GM12878 (cell line): ENCODE data around the gene MPHOSPH9. TPM values are rescaled to one million over a fixed set of nuclear protein-coding genes. Genes with fewer than 3 reads are reported as not detected.

ENCODE experiments used
- ATAC-seq: fragments of 200-7000 bp; cut with Tn5 transposase; 3 replicates; pipeline ENCODE4 v1.9.1; 2020; ENCODE audit warnings: mild to moderate bottlenecking, moderate library complexity
- BruUV-seq: library from RNA; stranded (reverse); fragments of 400-500 nt; replicated peaks from 2 replicates; lab custom pipeline; 2021; lab: Mats Ljungman, UMichigan
- CTCF ChIA-PET: fragments of 300-600 bp; sonication (Branson Sonifier 250); formaldehyde crosslinking; extraction: SDS; loops from one replicate; lab custom pipeline; 2021; ENCODE audit warnings: inconsistent platforms; lab: Yijun Ruan, JAX
- POLR2A ChIA-PET: fragments of 350-600 bp; formaldehyde crosslinking; extraction: SDS; loops from one replicate; lab custom pipeline; 2021; ENCODE audit warnings: inconsistent platforms; lab: Charles Lee
- RAD21 ChIA-PET: fragments of 300-600 bp; sonication (Branson Sonifier 250); formaldehyde crosslinking; loops from one replicate; lab custom pipeline; 2023; ENCODE audit warnings: antibody characterized with exemption; ENCODE audit not compliant: unreplicated experiment; lab: Charles Lee
- SMC1A ChIA-PET: fragments of 300-600 bp; sonication (Branson Sonifier 250); formaldehyde crosslinking; loops from one replicate; lab custom pipeline; 2023; ENCODE audit not compliant: unreplicated experiment, uncharacterized antibody; lab: Charles Lee
- DNase-seq: peaks from one replicate; pipeline ENCODE4 v3.0.0-alpha.2; 2011; ENCODE audit warnings: low read depth, low spot score
- FAIRE-seq: peaks from 3 replicates; lab custom pipeline; 2011; peaks lifted over from hg19 to GRCh38; lab: Jason Lieb, UNC
- H2AFZ ChIP-seq: 2 replicates; pipeline ENCODE4 v1.6.0; 2011; ENCODE audit warnings: low read depth, low read length, control low read depth; ENCODE audit not compliant: control insufficient read depth
- H3K27ac ChIP-seq: 2 replicates; pipeline ENCODE4 v1.5.1; 2011; ENCODE audit warnings: control low read depth; ENCODE audit not compliant: control insufficient read depth, insufficient read depth
- H3K27me3 ChIP-seq, 2 experiments: replicated peaks in 1 of 2; 2 replicates each; pipeline versions ENCODE4 v1.6.0 to v1.6.1; 2011; ENCODE audit warnings: low read length in 1 of 2; ENCODE audit not compliant: control insufficient read depth in 2 of 2, insufficient read depth in 2 of 2
- H3K36me3 ChIP-seq, 2 experiments: 2 replicates each; pipeline ENCODE4 v1.5.1; 2011; ENCODE audit warnings: low read length in 1 of 2; ENCODE audit not compliant: control insufficient read depth in 2 of 2, insufficient read depth in 2 of 2
- H3K4me1 ChIP-seq: 2 replicates; pipeline ENCODE4 v1.6.1; 2011; ENCODE audit warnings: mild to moderate bottlenecking, low read length, moderate library complexity, mixed read lengths; ENCODE audit not compliant: control insufficient read depth, insufficient read depth
- H3K4me2 ChIP-seq: 2 replicates; pipeline ENCODE4 v1.6.0; 2011; ENCODE audit warnings: control low read depth; ENCODE audit not compliant: control insufficient read depth, insufficient read depth
- H3K4me3 ChIP-seq: fragments of 200-600 bp; sonication (generic); 2 replicates; pipeline ENCODE4 v1.5.1; 2016
- H3K79me2 ChIP-seq: 2 replicates; pipeline ENCODE4 v1.6.0; 2011; ENCODE audit warnings: low read length; ENCODE audit not compliant: control insufficient read depth, insufficient read depth
- H3K9ac ChIP-seq: 2 replicates; pipeline ENCODE4 v1.8.0; 2011; ENCODE audit warnings: low read length, control low read depth, mixed read lengths; ENCODE audit not compliant: control insufficient read depth, insufficient read depth
- H3K9me3 ChIP-seq: replicated peaks from 3 replicates; pipeline ENCODE4 v1.5.1; 2011; ENCODE audit warnings: mild to moderate bottlenecking, low read length; ENCODE audit not compliant: control insufficient read depth, insufficient read depth
- H4K20me1 ChIP-seq: 2 replicates; pipeline ENCODE4 v1.6.0; 2011; ENCODE audit not compliant: control insufficient read depth, insufficient read depth
- CTCF ChIP-seq, 3 experiments: IDR thresholded peaks in 2 of 3; conservative IDR thresholded peaks in 1 of 3; 2 replicates each; pipeline ENCODE4 v1.5.1; 2011; ENCODE audit warnings: low read depth in 3 of 3, low read length in 3 of 3, mild to moderate bottlenecking in 3 of 3, control low read depth in 2 of 3, moderate library complexity in 2 of 3, inconsistent platforms in 1 of 3, mixed read lengths in 1 of 3; ENCODE audit not compliant: control insufficient read depth in 2 of 3, insufficient read depth in 1 of 3; ENCODE audit errors: extremely low read depth in 1 of 3
- ELK1 ChIP-seq: IDR thresholded peaks from 2 replicates; pipeline ENCODE4 v1.6.1; 2012; ENCODE audit warnings: low read depth, low read length, improper control_type of control experiment
- FOXM1 ChIP-seq: IDR thresholded peaks from 2 replicates; pipeline ENCODE4 v1.6.1; 2012; ENCODE audit warnings: low read depth, mild to moderate bottlenecking, inconsistent platforms, low read length, moderate library complexity
- IRF5 ChIP-seq: fragments of 450-650 bp; IDR thresholded peaks from 2 replicates; pipeline ENCODE4 v1.6.1; 2017; ENCODE audit warnings: borderline replicate concordance
- MAX ChIP-seq: IDR thresholded peaks from 2 replicates; pipeline ENCODE4 v1.6.1; 2012; ENCODE audit warnings: low read depth, low read length, improper control_type of control experiment
- NFXL1 ChIP-seq: fragments of 450-650 bp; IDR thresholded peaks from 2 replicates; pipeline ENCODE4 v1.6.1; 2017; ENCODE audit warnings: antibody characterized with exemption, mild to moderate bottlenecking, borderline replicate concordance
- PRDM15 ChIP-seq: fragments of 450-650 bp; formaldehyde crosslinking; IDR thresholded peaks from 2 replicates; pipeline ENCODE4 v1.4.0; 2020; ENCODE audit warnings: mild to moderate bottlenecking, moderate library complexity
- WGBS: methylation state at CpG from one replicate; pipeline ENCODE4 v1.1.6; 2016; ENCODE audit warnings: low lambda C conversion rate; ENCODE audit not compliant: insufficient replicate concordance, insufficient coverage; ENCODE audit errors: missing lambda C conversion rate; 5-methylcytosine and 5-hydroxymethylcytosine counted together
- in situ Hi-C: fragments of 300-500 bp; cut with MboI; formaldehyde crosslinking; loops from 9 replicates; pipeline ENCODE4 v1.14.3; 2018; ENCODE audit warnings: mixed read lengths
- intact Hi-C: fragments of 100-400 bp; cut with micrococcal nuclease; formaldehyde crosslinking; loops from one replicate; pipeline ENCODE4 v1.14.2; 2022; ENCODE audit not compliant: unreplicated experiment
- polyA plus RNA-seq, 11 experiments: library from polyadenylated mRNA; depleted of rRNA in 4 of 11; unstranded in 6 of 11; stranded (reverse) in 5 of 11; fragments of >200 nt; fragmentation: Nextera tagmentation in 4 of 11; fragmentation: Illumina TruSeq in 1 of 11; extraction: Ambion mirVana in 4 of 11; extraction: Trizol in 1 of 11; gene quantifications; 1 replicate in 1 of 11; 2 replicates in 10 of 11; pipeline versions ENCODE4 v1.2.1 to v1.2.3, GENCODE V29; 2011 to 2016; ENCODE audit warnings: inconsistent platforms in 2 of 11, missing spikeins in 2 of 11, low read depth in 1 of 11
- total RNA-seq, 4 experiments: library from RNA; depleted of rRNA in 3 of 4; stranded (reverse); fragments of >200 nt in 3 of 4; fragmentation: Illumina TruSeq in 1 of 4; extraction: Trizol in 1 of 4; gene quantifications; 2 replicates each; pipeline versions ENCODE4 v1.2.1 to v1.2.3, GENCODE V29; 2013 to 2021

The MPHOSPH9 gene
- total and polyA plus RNA-seq, 10 of the 15 experiments (the other 5 are each of a cell fraction or from before 2014, with no cell fraction given) = 11.5 to 72.2 (median 45.7) TPM

- TF ChIP-seq PRDM15 (no peak), ELK1 (no peak), IRF5 (no peak), FOXM1 (no peak)
Observed at GRCh38 chr12:123131291-123131832, 101.6 kb downstream of the MPHOSPH9 start (continued).

GRCh38 chr12:123129621-123130020, 103.3 kb downstream of the MPHOSPH9 start:
- RAD21 ChIA-PET = no interaction called here
- Histone ChIP-seq H3K4me3 (no peak overlapping the region), H2AFZ (no peak overlapping the region), H3K27ac (no peak overlapping the region), H3K27me3 (no peaks in the 10 kb centered on the region), H3K4me2 (no peak overlapping the region), H3K4me1 (no peaks in the 10 kb centered on the region; the same call in 1 of the 2 replicates), H4K20me1 (no peaks in the 10 kb centered on the region), H3K9me3 (no peaks in the 10 kb centered on the region), H3K9ac (no peak overlapping the region), H3K79me2 (no peaks in the 10 kb centered on the region), H3K36me3 (no peaks in the 10 kb centered on the region)
- TF ChIP-seq CTCF (IDR thresholded peaks at IDR 0.05 in 2 of 3, conservative IDR thresholded peaks at IDR 0.05 in 1 of 3; ENCODE audit: control insufficient read depth in 2 of 3, extremely low read depth in 1 of 3, insufficient read depth in 1 of 3, low read depth in 3 of 3, low read length in 3 of 3) (no peak), NFXL1 (no peak), MAX (no peak)
- SMC1A ChIA-PET = interaction anchor here (0.6 kb wide), 1 partner anchor 108 kb away, joined by 3 read pairs; no protein-coding TSS in a partner anchor
- ATAC-seq (no peak), DNase-seq (no peak), FAIRE-seq (no peak)
- no TSS peak for BruUV-seq
- CTCF ChIA-PET = no interaction called here
- in situ Hi-C loops (no loop called here), intact Hi-C loops (no loop called here)
- POLR2A ChIA-PET = no interaction called here
- WGBS = 33% methylated on average over 4 of the region's 4 CpGs
